Urinary bladder (tissue), 4 donors: Measurements from ENCODE around the gene PDGFRB. TPM values are rescaled to one million over a fixed set of nuclear protein-coding genes. Genes with fewer than 3 reads are reported as not detected.

ENCODE experiments used
- DNase-seq: peaks from one replicate; pipeline ENCODE4 v3.0.0-alpha.2; 2015; ENCODE audit errors: extremely low spot score
- H3K27ac ChIP-seq: one replicate; pipeline ENCODE4 v1.5.1; 2013; ENCODE audit warnings: low read depth, mild to moderate bottlenecking, moderate library complexity
- H3K36me3 ChIP-seq: one replicate; pipeline ENCODE4 v1.6.1; 2013; ENCODE audit warnings: mild to moderate bottlenecking, moderate library complexity; ENCODE audit not compliant: insufficient read depth
- H3K4me1 ChIP-seq: one replicate; pipeline ENCODE4 v1.6.1; 2013; ENCODE audit warnings: mild to moderate bottlenecking, moderate library complexity; ENCODE audit not compliant: insufficient read depth
- H3K4me3 ChIP-seq: one replicate; pipeline ENCODE4 v1.5.1; 2013; ENCODE audit warnings: low read depth, low read length
- WGBS: extraction: QIAGEN DNeasy Blood & Tissue Kit; methylation state at CpG from one replicate; pipeline ENCODE4 v1.1.7; 2013; 5-methylcytosine and 5-hydroxymethylcytosine counted together
- polyA plus RNA-seq: library from polyadenylated mRNA; stranded (reverse); fragments of 200-250 nt; gene quantifications from one replicate; pipeline ENCODE4 v1.2.3, GENCODE V29; 2013
- total RNA-seq: library from RNA; depleted of rRNA; stranded (reverse); fragments of >200 nt; gene quantifications from one replicate; pipeline ENCODE4 v1.2.3, GENCODE V29; 2014
- donor health status: healthy with polysubstance abuse.
- donor health status: healthy.

Gene PDGFRB
- total and polyA plus RNA-seq, 2 donors = 79.4 to 112 TPM

GRCh38 chr5:150109921-150110320 is 45.7 kb downstream of the PDGFRB start:
- Histone ChIP-seq H3K27ac (no peak overlapping the region), H3K4me1 (no peaks in the 10 kb centered on the region), H3K36me3 (no peaks in the 10 kb centered on the region), H3K4me3 (no peak overlapping the region)
- DNase-seq = no peak
- WGBS = 89% methylated on average over 4 of the region's 4 CpGs

DNA sequence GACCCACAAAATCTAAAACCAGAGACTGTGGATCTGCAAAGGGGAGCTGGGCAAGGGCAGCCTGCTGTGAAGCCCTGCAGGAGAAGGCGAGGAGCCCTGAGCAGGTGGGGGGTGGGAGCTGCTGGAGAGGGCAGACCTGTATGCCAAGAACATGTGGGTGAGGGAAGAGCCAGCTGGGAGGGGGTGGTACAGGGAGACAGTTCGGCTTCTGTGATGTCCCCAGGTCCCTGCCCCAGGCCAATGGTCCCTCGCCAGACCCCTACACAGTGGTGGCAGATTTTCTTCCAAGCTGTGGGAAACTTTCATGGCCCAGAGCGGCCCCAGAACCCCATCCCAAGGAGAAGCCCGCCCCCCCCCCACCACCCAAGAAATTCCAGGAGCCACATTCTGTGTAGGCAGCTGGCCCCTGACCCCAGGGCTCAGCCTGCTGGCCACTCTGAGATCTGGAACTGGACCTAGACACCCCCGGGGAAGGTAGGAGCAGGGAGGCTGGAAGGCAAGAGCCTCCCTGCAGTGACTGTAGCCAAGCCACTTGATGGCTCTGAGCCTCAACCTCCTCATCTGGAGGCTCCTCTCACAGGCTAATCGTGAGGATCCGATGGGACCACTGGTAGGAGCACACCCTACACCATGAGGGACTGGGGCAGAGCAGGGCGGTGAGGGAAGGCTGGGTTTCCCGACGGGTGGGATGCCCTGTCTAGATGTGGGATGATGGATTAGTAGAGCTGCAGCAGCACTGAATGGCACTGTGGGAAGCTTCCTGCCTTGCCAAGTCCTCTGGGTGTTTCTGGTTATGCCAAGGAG is 46.7 kb downstream of the PDGFRB start:
- Histone ChIP-seq H3K4me1 (no peaks in the 10 kb centered on the region), H3K27ac (no peak overlapping the region), H3K36me3 (no peaks in the 10 kb centered on the region), H3K4me3 (no peak overlapping the region)
- WGBS = 91% methylated on average over 11 of the region's 11 CpGs
- no peak for DNase-seq

GRCh38 chr5:150107909-150108447 is 47.7 kb downstream of the PDGFRB start:
- DNase-seq = no peak
- 75% methylated on average over 4 of the region's 4 CpGs for WGBS
- no peaks in the 10 kb centered on the region for H3K4me1 ChIP-seq
- H3K27ac ChIP-seq = no peak overlapping the region
- H3K4me3 ChIP-seq = no peak overlapping the region
- no peaks in the 10 kb centered on the region for H3K36me3 ChIP-seq

DNA sequence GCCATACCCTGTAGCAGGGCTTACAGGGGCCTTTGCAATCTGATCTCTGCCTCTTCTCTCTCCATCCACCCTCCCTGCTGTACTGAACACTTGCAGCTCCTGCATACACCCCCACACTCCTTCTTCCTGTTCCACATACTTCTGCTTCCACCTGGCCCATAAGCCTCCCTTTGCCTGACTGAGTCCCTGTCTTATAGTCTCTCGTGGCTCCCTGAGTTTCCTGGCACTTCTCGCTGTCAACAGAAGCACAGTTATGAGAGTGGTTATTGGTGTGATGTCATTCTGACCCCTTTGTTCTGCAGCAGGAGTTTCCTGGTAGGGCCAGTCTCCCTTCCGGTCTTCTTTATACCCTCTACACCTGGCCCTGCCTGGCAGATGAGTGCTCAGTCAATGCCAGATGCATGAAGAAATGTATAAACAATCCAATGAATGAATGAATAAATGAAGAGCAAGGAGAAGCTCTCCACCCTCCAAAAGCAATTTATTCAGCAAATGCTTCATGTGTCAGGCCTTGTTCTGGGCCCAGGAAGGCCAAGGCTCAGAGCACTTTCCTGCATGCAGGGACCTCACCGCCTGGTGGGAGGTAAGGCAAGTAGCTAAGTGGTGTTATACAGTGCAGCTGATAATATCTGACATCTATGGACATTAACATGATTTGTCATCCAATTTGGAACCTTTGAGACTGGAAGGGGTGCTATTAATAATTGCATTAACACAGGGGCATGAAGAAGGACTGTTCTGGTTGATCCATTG is 48.8 kb downstream of the PDGFRB start:
- no peaks in the 10 kb centered on the region for H3K4me1 ChIP-seq
- H3K27ac ChIP-seq = no peak overlapping the region
- no peak for DNase-seq
- H3K36me3 ChIP-seq = no peaks in the 10 kb centered on the region
- WGBS = 80% methylated on average over 4 of the region's 4 CpGs
- no peak overlapping the region for H3K4me3 ChIP-seq

DNA sequence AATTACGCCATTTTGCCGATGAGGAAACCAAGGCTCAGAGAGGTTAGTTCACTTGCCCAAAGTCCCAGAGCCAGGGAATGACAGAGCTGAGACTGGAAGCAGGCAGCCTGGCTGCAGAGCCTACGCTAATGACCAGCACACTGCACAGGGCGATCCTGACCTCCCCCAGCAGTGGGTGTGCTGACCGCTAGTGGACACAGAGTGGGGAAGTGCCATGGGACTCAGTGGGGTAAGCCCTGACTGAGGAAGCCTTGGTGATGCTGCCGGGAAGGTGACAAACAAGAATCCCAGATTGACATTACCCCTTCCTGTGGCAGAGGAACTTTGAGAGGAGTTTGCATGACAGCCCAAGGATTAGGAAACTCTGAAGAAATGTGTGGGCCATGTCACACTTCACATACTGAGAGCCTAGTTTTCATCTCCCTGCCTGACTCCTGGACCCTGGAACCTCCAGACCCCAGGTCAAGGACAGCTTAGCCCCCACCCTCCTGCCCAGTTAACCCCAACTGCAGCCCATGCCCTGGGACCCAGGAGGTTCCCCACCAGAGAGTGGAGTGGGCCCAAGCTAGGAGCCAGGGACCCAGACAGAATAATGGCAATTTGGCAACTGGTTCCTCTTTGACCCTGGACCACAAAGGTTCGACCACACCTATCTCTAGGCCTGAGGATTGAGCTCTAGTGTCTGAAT is 49.6 kb downstream of the PDGFRB start:
- H3K27ac ChIP-seq = no peak overlapping the region
- no peaks in the 10 kb centered on the region for H3K36me3 ChIP-seq
- H3K4me1 ChIP-seq = no peaks in the 10 kb centered on the region
- no peak overlapping the region for H3K4me3 ChIP-seq
- 90% methylated on average over 7 of the region's 7 CpGs for WGBS
- no peak for DNase-seq

DNA sequence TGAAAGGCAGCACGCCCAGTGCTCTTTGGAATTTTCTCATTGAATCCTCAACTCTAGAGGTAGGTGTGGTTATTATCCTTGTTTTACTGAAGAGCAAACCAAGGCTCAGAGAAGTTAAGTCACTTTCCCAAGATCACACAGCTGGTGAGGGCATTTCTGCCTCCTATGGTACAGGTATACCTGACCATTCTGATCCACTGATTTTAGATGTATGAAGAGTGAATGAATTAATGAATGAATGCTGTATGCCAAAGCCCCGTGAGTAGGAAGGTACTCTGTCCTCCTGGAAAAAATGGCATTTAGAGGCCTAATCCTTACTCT is 51.1 kb downstream of the PDGFRB start:
- Histone ChIP-seq H3K4me3 (no peak overlapping the region), H3K4me1 (no peaks in the 10 kb centered on the region), H3K27ac (no peak overlapping the region), H3K36me3 (no peaks in the 10 kb centered on the region)
- WGBS = 92% methylated on average over 2 of the region's 2 CpGs
- DNase-seq = no peak

DNA sequence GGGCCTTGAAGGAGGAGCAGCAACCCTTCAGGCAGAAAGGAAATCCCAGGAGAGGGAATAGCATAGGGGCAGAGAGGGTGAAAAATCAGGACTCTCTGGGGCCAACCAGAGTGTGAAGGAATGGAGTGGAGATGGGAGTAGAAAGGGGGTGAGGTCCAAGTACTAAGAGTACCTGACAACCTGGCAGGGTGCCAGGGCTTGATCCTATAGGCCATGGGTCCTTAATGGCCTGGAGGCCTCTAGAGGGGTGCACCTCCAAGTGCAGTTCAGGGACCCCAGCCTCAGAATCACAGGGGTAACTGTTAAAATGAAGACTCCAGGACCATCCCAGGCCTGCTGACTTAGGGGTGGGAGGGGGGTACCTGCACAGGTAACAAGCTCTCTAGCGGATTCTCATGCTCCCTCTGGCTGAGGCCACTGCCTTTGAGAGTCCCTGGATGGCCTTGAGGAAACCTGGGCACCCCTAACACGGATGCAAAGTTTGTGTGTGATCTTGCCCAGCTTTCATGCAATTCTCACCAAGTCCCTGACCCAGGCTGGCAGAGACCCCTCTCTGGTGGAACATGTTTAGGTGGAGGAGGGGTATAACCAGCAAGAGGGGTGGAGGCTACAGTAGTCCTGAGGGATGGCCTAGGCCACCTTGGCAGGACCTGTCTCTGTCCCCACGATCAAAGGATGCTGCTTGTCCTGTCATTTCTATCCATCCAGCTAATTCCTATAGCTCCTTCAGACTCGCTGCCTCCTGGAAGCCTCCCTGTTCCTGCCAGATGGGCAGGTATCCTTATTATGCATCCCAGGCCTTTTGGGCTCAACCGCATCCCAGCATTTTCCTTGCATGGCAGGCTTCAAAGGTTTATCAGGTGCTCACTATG is 51.7 kb downstream of the PDGFRB start:
- Histone ChIP-seq H3K36me3 (no peaks in the 10 kb centered on the region), H3K4me3 (no peak overlapping the region), H3K27ac (no peak overlapping the region), H3K4me1 (no peaks in the 10 kb centered on the region)
- WGBS = 83% methylated on average over 5 of the region's 5 CpGs
- no peak for DNase-seq

DNA sequence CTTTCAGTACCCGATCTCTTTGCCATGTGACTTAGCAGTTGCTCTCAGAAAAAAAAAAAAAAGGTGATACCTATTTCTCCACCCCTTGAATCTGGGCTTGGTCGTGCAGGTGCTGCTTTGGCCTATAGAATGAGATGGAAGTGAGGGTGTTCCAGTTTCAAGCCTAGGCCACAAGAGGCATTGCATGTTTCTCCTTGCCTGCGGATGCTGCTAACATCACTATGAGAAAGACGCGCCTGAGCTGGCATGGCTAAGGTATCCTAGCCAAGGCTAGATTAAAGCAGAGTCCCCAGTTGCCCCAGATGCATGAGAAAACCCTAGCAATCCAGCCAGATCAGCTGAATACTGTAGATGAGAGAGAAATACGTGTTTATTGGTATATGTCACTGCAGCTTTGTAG is 54.6 kb downstream of the PDGFRB start:
- DNase-seq = no peak
- Histone ChIP-seq H3K4me3 (no peak overlapping the region), H3K4me1 (no peaks in the 10 kb centered on the region), H3K36me3 (no peaks in the 10 kb centered on the region), H3K27ac (no peak overlapping the region)
- WGBS = 80% methylated on average over 6 of the region's 6 CpGs

- H3K36me3 ChIP-seq = no peaks in the 10 kb centered on the region
- no peaks in the 10 kb centered on the region for H3K4me1 ChIP-seq
- no peak overlapping the region for H3K4me3 ChIP-seq
- no peak for DNase-seq
- H3K27ac ChIP-seq = no peak overlapping the region
Measured at GRCh38 chr5:150097152-150097551, 58.5 kb downstream of the PDGFRB start.

- H3K27ac ChIP-seq = no peak overlapping the region
- 82% methylated on average over 3 of the region's 3 CpGs for WGBS
- H3K4me1 ChIP-seq = no peaks in the 10 kb centered on the region
- H3K4me3 ChIP-seq = no peak overlapping the region
- no peaks in the 10 kb centered on the region for H3K36me3 ChIP-seq
- no peak for DNase-seq
Measured at GRCh38 chr5:150092159-150092787, 63.4 kb downstream of the PDGFRB start.

GRCh38 chr5:150085950-150086715 is 69.5 kb downstream of the PDGFRB start, which contains the start of gene CSF1R:
Gene CSF1R, minus strand, starts transcription at chr5:150086554. Its CDS starts 127 bp downstream, at chr5:150086427.
- 85% methylated on average over 9 of the region's 9 CpGs for WGBS
- DNase-seq = no peak

GRCh38 chr5:150085191-150085912 is 70.3 kb downstream of the PDGFRB start:
- no peak overlapping the region for H3K4me3 ChIP-seq

More at GRCh38 chr5:150085950-150086715, 69.5 kb downstream of the PDGFRB start, which contains the start of gene CSF1R:
- no peak within 1 kb of the TSS for H3K4me3 ChIP-seq
- H3K4me1 ChIP-seq = no peaks in the 10 kb centered on the region
- no peaks in the 10 kb centered on the region for H3K36me3 ChIP-seq
- no peak within 1 kb of the TSS for H3K27ac ChIP-seq

More at GRCh38 chr5:150085191-150085912, 70.3 kb downstream of the PDGFRB start:
- Histone ChIP-seq H3K4me1 (no peaks in the 10 kb centered on the region), H3K27ac (no peak overlapping the region), H3K36me3 (no peaks in the 10 kb centered on the region)
- no peak for DNase-seq
- WGBS = 86% methylated on average over 7 of the region's 7 CpGs
